Urinary bladder (tissue), 4 donors: ENCODE data around the gene SLA2. TPM values are rescaled to one million over a fixed set of nuclear protein-coding genes. Genes with fewer than 3 reads are reported as not detected.
"Not testable (repeated sequence)": the region's sequence is repeated elsewhere in the genome, so short reads cannot be mapped to it uniquely, and the experiment has no call there.

Experiments
- DNase-seq: peaks from one replicate; pipeline ENCODE4 v3.0.0-alpha.2; 2015; ENCODE audit errors: extremely low spot score
- H3K27ac ChIP-seq: one replicate; pipeline ENCODE4 v1.5.1; 2013; ENCODE audit warnings: low read depth, mild to moderate bottlenecking, moderate library complexity
- H3K36me3 ChIP-seq: one replicate; pipeline ENCODE4 v1.6.1; 2013; ENCODE audit warnings: mild to moderate bottlenecking, moderate library complexity; ENCODE audit not compliant: insufficient read depth
- H3K4me1 ChIP-seq: one replicate; pipeline ENCODE4 v1.6.1; 2013; ENCODE audit warnings: mild to moderate bottlenecking, moderate library complexity; ENCODE audit not compliant: insufficient read depth
- H3K4me3 ChIP-seq: one replicate; pipeline ENCODE4 v1.5.1; 2013; ENCODE audit warnings: low read depth, low read length
- WGBS: extraction: QIAGEN DNeasy Blood & Tissue Kit; methylation state at CpG from one replicate; pipeline ENCODE4 v1.1.7; 2013; 5-methylcytosine and 5-hydroxymethylcytosine counted together
- polyA plus RNA-seq: library from polyadenylated mRNA; stranded (reverse); fragments of 200-250 nt; gene quantifications from one replicate; pipeline ENCODE4 v1.2.3, GENCODE V29; 2013
- small RNA-seq: library from RNA; depleted of rRNA; stranded (forward); fragments of <200 nt; gene quantifications from one replicate; pipeline ENCODE3, GENCODE V24; 2014
- total RNA-seq: library from RNA; depleted of rRNA; stranded (reverse); fragments of >200 nt; gene quantifications from one replicate; pipeline ENCODE4 v1.2.3, GENCODE V29; 2014
- donor health status: healthy with polysubstance abuse.
- donor health status: healthy.

SLA2 gene
- total and polyA plus RNA-seq, 2 donors, result 0.11 to 0.38 TPM

DNA sequence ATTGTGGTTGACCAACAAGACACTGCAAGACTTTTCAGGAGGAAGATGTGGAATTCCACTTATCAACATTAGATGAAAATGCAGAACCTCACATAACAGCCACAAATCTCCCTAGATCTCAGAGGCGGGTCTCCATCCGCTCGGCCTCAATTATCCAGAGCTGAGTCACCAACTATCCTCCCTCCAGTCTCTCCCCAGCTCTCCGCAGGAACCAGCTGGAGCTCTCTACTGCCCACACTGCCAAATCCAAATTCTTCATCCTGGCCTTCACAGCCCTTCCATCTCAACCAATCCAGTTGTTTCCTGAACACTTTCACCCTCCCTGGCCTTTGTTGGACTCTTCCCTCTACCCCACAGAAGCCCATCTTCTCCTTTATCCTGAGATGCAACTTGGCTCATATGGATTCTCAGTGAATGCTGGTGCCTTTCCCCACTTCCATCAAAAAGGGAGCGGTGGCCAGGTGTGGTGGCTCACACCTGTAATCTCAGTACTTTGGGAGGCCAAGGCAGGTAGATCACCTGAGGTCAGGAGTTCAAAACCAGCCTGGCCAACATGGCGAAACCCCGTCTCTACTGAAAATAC, 76.1 kb downstream of the SLA2 start:
- Histone ChIP-seq H3K4me3 (no peak overlapping the region), H3K4me1 (no peaks in the 10 kb centered on the region), H3K27ac (no peak overlapping the region), H3K36me3 (no peaks in the 10 kb centered on the region)
- DNase-seq, result no peak
- 63% methylated on average over 7 of the region's 7 CpGs for WGBS

DNA sequence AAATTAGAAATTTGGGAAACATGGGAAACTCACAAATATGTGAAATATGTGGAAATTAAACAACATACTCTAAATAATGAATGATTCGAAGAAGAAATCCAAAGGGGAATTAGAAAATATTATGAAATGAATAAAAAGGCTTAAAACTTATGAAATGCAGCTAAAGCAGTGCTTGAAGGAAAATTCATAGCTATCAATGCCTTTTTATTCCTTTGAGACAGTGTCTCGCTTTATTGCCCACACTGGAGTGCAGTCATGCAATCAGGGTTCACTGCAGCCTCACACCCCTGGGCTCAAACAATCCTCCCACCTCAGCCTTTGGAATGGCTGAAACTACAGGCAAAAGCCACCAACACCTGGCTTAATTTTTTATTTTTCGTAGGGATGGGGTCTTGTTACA, 80.5 kb downstream of the SLA2 start:
- no peaks in the 10 kb centered on the region for H3K36me3 ChIP-seq
- no peak for DNase-seq
- WGBS, result 94% methylated on average over 3 of the region's 3 CpGs
- no peak overlapping the region for H3K4me3 ChIP-seq
- no peak overlapping the region for H3K27ac ChIP-seq
- H3K4me1 ChIP-seq, result no peaks in the 10 kb centered on the region

- H3K4me1 ChIP-seq, H3K36me3 ChIP-seq, H3K27ac ChIP-seq, DNase-seq, H3K4me3 ChIP-seq: not testable (repeated sequence)
- 93% methylated on average over 6 of the region's 6 CpGs for WGBS
Measured at GRCh38 chr20:36564726-36565121, 81.3 kb downstream of the SLA2 start.

GRCh38 chr20:36564078-36564725, 81.8 kb downstream of the SLA2 start:
- not testable (repeated sequence) for H3K36me3 ChIP-seq, DNase-seq, H3K4me3 ChIP-seq, H3K4me1 ChIP-seq, H3K27ac ChIP-seq
- 95% methylated on average over 13 of the region's 13 CpGs for WGBS

GRCh38 chr20:36563374-36563773, 82.6 kb downstream of the SLA2 start:
- H3K27ac ChIP-seq, result no peak overlapping the region
- no peak overlapping the region for H3K4me3 ChIP-seq
- no peak for DNase-seq
- WGBS, result 68% methylated on average over 1 of the region's 1 CpG
- no peaks in the 10 kb centered on the region for H3K4me1 ChIP-seq
- no peaks in the 10 kb centered on the region for H3K36me3 ChIP-seq

- Histone ChIP-seq H3K27ac (no peak overlapping the region), H3K4me1 (no peaks in the 10 kb centered on the region), H3K36me3 (no peaks in the 10 kb centered on the region), H3K4me3 (no peak overlapping the region)
- 72% methylated on average over 2 of the region's 2 CpGs for WGBS
- no peak for DNase-seq
Measured at GRCh38 chr20:36562724-36563123, 83.3 kb downstream of the SLA2 start.

Small RNA genes lying within 50 kb of the gene (small RNA-seq; reads per million reads assigned to genes)
- not detected for gene RF00019

Other genes starting within 250 kb of the SLA2 start
- 42.6 TPM for gene MYL9, start 104.7 kb downstream of the SLA2 start, total RNA-seq
- gene MYL9, start 104.7 kb downstream of the SLA2 start, polyA plus RNA-seq, result 3,492 TPM
- gene TGIF2, start 72.6 kb downstream of the SLA2 start, total RNA-seq, result 18.6 TPM
- gene TGIF2, start 72.6 kb downstream of the SLA2 start, polyA plus RNA-seq, result 7.3 TPM
- 34.8 TPM for gene RAB5IF, start 40.4 kb downstream of the SLA2 start, total RNA-seq
- 69.4 TPM for gene RAB5IF, start 40.4 kb downstream of the SLA2 start, polyA plus RNA-seq
- 26.9 TPM for gene NDRG3, start 99.9 kb upstream of the SLA2 start, total RNA-seq
- 21.7 TPM for gene NDRG3, start 99.9 kb upstream of the SLA2 start, polyA plus RNA-seq
- 21.4 TPM for gene DSN1, start 127.6 kb upstream of the SLA2 start, total RNA-seq
- 6.8 TPM for gene DSN1, start 127.6 kb upstream of the SLA2 start, polyA plus RNA-seq
- 1.6 TPM for gene TLDC2, start 229.9 kb upstream of the SLA2 start, total RNA-seq
- gene TLDC2, start 229.9 kb upstream of the SLA2 start, polyA plus RNA-seq, result 0.33 TPM